Colon (tissue), 2 donors: ENCODE results near the gene TCF12.
"Not testable (repeated sequence)": the region's sequence is repeated elsewhere in the genome, so short reads cannot be mapped to it uniquely, and the experiment has no call there.

ENCODE experiments used
- FAIRE-seq: peaks from 2 replicates; lab custom pipeline; 2012; peaks lifted over from hg19 to GRCh38; lab: Jason Lieb, UNC
- donor health status: control.
- donor health status: control.

Gene TCF12

DNA sequence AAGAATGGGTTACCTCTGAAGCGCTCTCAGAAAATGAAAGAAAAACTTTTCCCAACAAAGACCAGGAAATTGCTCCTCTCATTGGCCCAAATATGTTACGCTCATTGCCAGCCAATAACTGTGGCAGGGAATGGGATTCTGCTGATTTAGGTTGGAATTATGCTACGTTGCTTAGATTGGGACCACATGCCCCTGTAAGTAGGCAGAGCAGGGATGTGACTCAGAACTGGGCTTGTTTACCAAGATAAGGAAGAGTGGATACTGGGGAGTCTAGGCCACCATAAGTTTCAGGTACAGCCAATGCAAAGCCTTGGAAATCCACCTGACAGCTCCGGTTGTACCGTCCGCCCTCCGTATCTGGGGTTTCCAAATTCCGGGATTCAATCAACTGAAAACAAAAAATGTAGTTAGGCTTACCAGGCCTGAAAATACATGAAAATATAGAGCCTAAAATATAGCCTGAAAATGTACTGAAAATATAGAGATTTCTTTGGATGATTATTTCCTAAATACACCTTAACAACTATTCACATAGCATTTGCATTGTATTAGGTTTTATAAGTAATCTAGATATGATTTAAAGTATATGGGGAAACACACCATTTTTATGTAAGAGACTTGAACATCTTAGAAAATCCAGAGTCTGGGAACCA is 1.5 kb upstream of the TCF12 start:
- no peak for FAIRE-seq

DNA sequence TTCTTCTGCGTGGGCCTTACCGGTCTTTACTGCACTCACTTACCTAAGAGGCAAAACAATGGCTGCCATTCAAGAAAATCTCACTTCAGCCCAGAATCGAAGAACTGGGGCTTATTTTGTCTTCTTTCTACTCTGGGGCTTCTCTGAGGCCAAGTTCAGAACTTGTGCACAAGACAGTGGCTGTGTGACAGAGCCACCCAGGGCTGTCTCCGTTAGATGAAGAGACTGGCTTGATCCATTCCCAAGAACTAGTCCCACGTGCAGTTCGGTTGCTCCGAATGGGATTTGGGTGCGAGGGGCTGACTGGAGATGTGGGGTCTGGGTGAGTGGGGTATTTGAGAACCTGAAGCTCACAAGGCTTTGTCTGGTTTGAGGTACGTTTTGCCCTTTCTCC is 795 bp upstream of the TCF12 start:
- no peak for FAIRE-seq

DNA sequence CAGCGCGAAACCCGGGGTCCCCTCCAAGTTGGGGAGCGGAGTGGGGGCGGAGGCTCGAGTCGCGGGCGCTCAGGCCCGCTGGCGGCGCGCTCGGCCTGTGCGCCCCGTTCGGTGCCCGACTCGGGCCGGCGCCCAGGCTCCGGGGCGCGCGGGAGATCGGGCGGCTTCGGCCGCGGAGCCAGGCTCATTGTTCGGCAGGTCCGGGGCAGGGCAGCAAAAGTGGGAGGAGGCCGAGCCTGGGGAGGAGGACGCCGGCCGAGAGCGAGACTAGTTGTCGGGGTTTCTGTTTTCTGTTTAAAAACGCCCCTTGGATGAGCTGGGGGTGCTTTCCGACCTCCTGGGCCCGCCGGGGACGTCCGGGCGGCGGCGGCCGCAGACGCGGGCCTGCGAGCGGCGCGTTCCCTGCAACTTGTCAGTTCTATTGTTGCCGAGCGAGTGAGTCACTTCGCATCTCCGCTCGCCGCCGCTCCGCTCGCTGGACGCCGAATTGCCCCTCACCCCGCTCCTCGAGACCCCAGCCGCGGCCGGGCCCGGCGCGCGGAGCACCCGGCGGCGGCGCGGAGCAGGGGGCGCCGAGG is 676 bp downstream of the TCF12 start:
- FAIRE-seq = no peak

DNA sequence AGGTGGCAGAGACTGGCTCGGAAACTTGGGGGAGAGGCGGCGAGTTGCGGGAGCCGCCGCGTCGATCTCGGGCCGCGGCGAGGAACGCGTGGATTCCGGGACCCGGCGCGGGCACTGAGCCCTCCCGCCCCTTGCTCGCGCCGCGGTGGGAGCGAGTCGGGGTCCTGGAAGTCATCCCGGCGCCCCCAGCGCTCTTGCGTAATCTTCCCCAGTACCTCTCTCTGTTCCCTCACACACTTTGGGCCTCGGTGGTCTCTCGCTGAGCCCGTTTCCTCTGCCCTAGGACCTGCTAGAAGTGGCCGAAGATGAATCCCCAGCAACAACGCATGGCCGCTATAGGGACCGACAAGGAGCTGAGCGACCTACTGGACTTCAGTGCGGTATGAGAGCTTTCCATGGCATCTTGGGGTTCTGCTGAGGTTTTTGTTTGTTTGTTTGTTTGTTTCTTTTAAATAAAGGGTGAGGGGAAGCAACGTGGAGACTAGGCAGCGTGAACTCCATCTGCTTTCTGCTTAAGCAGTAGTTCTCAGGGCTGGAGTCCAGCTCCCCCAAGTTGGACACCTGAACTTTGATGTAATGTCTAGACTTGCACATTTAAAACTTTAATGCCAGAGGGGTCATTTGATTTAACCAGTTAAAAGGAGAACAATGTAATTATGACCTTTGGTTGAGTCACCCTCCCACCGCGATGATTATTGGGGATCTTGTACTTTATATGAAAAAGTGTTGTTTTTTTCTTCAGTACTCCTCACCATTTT is 1.3 kb downstream of the TCF12 start:
- FAIRE-seq = no peak

DNA sequence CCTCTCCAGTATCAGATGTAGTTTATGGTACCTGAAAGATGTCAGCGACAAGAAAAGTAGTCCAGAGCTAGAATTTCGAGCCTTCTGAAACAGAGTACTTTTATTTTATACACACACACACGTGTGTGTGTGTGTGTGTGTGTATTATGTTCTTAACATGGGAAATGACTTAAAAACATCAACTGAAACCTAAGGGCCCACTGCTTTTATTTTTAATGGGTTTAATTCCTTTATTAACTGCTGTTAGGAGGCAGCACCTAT is 1.9 kb downstream of the TCF12 start:
- no peak for FAIRE-seq

DNA sequence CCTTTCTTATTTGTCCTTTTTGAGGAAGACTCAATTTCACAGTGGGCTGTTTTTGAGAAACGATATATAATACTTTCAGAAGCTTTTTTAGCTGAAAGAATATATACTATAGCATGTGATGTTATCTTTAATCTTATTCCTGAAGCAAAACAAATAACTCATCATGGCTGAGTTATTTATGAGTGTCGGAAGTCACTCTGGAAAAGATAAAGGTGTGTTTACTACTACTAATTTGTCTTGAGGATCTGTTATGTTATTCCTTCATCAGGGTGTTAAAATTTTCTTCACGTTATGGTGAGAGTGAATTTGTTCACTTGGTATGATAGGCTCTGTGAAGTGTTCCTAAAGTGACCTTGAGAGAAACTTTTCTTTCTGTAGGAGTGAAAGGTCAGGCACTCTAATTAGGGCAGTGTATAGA is 4.7 kb downstream of the TCF12 start:
- FAIRE-seq = no peak

DNA sequence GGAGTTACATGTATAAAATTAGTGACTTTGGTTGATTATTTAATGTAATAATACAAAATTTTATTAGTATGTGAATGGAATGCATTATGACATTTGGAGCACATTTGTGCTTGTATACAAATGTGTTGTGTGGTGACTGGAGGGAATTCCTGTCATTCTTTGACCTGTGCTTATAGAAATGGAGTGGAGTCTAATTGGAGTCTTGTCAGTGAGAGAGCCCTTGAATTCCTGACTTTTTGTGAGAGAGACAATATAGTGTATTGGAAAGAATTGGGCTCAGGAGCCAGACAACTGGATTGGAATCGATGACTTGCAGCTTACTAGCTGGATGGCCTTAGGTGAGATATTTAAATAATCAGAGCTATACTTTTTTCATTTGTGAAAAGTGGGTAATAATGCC is 9.4 kb downstream of the TCF12 start:
- FAIRE-seq = no peak

DNA sequence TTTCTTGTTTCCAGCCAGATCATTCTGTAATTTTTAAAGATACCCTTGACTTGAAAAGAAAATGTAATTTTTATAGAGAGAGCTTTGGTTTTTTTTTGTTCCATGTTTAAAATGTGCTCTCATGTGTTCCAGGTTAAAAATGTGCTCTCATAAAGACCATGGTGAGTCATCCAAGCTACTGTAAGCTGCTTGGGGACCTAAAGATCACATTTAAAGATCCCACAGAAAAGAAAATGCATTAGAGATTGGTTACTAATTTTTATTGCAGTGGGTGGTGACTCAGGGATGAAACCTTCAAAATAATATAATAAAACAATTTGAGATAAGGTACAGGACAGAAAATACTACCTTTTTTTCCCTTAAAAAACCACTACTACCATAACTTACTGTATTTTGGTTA is 11.0 kb downstream of the TCF12 start:
- no peak for FAIRE-seq

DNA sequence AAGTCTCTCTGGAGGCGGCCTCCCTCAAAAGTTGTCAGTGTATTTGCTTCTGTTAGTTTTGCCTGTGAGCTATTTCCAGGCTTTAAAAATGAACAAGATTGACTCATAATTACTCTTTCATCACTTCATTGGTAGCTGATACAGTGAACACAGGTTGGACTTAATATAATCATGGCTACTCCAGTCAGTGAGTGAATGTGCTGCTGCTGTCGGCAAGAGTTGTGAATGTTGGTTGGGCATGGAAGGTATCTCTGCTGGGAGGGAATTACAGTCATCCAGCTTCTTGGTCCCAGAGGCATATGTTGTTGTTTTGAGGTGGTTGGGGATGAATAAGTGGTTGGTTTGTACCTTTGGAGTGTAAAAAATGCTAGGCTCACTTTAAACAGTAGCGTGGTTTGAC is 11.5 kb downstream of the TCF12 start:
- FAIRE-seq = no peak

DNA sequence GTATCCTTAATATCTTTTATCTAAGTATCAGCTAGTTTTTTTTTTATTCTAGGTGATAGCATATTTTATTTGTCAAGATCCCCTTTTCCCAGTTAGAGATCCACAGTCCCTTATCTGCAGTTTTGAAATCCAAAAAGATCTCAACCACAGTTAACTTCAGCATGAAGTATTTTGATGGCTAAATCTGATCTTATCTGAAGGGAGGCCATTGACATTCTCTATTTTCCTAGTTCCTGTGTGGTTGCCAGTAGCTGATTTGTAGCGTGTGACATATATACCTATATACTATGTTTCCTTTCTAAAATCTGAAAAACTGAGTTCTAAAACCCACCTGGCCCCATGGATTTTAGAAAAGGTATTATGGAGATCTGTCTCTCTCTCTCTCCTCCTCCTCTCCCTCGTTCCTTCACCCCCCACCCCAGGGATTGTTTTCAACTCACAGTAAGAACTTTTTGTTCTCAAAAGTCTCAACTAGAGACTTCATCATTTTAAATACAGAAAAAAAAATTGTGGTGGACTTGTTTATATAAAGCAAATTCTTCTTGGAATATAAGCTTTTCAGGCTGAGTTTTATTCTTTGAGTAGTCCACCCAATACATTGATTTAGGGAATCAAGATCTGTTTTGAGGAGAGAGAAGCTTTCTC is 12.3 kb downstream of the TCF12 start:
- no peak for FAIRE-seq

DNA sequence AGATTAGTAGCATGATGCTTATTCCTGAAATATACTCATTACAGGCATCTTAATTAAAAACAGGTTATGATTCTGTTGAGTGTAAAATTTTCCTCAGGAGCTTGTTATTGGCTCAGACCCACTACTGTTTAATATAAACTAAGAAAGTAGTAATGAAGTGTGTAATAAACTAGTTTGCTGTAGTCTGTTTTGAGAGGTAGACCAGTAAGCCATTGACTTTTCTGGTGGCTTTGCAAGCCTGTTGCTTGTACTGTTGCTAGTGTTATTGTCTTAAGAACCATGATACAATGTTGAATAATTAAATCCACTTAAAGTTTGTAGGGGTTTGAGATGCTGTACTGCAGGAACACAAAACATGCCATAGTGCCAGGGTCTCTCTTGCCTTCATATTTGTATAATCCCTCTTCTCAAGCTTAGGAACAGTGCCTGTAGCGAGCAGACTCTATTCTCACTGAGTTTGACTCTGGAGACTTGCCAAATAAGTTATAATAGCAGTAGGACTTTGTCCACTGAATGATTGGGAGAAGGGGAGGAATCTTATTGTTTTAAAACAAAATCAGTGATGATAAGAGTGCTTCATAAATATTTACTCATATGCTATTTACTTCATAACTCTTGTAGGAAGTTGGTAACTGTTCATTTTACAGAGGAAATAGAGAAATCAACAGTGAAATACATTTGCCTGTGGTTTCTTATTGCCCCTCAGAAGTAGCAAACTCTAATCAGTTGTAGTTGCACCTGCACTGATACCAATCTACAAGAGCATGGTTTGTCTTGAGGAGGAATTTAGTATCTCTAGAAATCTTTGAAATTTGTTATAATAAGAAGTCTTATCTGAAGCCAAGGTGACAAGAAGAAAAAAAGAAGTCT is 13.4 kb downstream of the TCF12 start:
- FAIRE-seq = no peak

DNA sequence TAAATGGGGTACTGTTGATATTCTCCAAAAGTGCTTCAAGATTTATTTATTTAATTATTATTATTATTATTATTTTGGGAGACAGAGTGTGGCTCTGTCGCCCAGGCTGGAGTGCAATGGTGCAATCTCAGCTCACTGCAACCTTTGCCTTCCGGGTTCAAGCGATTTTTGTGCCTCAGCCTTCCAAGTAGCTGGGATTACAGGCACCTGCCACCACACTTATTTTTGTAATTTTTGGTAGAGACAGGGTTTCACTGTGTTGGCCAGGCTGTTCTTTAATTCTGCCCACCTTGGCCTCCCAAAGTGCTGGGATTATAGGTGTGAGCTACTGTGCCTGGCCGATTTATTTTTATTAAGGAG is 14.0 kb downstream of the TCF12 start:
- not testable (repeated sequence) for FAIRE-seq

DNA sequence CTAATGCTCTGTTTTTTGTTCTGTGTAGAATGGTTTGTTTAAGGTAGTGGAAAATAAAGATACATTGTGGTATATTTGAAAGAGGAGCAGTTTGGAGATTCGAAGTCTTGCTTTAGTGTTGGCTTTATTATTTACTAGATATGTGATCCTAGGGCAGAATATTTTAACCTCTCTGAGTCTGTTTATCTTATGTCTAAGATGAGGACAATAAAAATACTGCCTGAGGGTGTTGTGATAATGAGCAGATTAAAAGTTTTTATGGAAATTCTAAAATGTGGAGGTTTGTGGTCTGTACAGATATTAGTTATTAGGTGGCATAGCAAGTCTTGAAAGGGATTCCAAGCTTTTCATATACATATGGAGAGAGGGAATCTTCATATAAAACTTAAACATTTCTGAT is 15.0 kb downstream of the TCF12 start:
- FAIRE-seq = no peak

DNA sequence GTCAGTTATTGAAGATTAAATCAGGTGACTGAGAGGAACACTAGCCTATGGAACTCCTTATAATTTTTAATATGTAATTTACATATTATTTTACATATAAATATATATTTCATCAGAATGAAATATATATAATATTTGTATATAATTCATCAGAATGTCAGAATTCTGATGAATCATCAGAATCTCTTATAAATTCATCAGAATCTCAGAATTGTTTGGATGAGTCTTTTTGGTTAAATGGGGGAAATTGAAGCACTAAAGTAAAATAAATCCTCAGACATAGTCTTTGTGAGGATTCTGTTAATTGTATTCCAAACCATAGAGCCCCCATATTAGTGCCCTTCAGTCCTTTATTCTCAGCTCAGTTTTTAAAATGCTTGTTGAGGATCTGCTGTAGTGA is 15.4 kb downstream of the TCF12 start:
- FAIRE-seq = no peak

DNA sequence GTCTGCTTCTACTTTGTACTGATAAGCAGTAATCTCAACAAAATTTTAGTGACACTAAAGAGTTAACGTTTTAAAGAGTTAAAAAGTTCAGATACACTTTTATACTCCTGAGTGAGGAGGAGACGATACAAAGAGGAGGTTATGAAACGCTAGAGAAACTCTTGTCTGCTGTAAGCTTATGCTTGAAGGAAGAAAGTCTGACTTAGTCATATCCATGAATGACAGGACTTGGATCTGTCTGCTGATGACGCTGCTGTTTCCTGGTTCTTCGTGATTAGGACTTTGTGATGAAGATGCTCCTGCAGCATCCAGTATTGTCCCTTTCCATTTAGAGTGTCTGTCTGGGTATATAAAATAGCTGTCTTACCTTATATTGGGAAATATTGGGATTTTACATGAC is 15.8 kb downstream of the TCF12 start:
- FAIRE-seq = no peak

DNA sequence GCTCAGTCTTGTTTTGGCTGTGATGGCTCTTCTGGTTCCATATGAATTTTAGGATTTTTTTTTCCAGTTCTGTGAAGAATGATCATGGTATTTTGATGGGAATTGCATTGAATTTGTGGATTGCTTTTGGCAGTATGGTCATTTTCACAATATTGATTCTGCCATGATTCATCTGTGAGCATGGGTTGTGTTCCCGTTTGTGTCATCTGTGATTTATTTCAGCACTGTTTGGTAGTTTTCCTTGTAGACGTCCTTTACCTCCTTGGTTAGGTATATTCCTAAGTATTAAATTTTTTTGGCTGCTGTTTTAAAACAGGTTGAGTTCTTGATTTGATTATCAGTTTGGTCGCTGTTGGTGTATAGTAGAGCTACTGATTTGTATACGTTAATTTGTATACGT is 18.5 kb downstream of the TCF12 start:
- no peak for FAIRE-seq

DNA sequence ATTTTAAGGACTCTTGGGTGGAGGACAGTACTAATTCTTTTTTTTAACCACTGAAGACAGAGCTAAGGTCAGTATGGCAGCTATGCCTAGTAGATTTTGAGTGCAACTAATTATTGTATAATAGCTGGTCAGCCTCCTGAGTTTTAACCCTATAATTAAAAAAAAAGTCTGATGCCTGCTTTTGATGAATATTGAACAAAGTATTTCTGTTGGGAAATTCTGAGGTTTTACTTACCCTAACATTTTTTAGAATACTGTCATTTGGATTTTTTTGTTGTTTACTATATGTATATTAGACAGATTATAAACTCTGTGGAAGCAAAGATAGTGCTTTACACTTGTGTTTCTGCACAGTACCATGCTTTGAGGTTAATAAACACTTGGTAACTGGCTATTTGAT is 20.8 kb downstream of the TCF12 start:
- FAIRE-seq = no peak

DNA sequence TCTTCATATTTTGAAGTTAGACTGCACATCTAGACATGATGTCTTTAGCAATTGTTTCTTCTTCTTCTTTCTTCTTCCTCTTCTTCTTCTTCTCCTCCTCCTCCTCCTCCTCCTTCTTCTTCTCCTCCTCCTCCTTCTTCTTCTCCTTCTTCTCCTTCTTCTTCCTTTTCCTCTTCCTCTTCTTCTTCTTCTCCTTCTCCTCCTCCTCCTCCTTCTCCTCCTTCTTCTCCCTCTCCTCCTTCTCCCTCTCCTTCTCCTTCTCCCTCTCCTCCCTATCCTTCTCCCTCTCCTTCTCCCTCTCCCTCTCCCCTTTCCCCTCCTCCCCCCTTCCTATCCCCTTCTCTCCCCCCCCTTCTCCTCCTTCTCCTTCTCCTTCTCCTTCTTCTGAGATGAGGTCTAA is 21.9 kb downstream of the TCF12 start:
- no peak for FAIRE-seq

DNA sequence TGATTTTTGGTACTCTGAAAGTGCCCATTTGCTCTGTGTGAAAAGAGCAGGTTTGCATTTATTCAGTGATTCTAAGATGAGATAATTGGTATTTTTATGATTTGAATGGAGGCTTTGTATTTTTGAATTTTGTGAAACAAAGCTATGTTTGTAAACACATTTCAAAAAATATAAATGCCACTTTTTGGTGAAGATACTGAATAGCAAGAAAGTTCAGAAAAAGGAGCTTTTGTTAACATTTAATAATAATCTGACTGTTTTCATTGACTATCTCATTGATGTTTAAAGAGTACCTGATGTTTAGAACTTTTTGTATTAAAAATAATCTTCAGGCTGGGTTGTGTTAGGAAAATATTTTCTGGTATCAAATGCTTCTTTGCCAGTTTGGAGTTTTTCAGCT is 23.7 kb downstream of the TCF12 start:
- FAIRE-seq = no peak

DNA sequence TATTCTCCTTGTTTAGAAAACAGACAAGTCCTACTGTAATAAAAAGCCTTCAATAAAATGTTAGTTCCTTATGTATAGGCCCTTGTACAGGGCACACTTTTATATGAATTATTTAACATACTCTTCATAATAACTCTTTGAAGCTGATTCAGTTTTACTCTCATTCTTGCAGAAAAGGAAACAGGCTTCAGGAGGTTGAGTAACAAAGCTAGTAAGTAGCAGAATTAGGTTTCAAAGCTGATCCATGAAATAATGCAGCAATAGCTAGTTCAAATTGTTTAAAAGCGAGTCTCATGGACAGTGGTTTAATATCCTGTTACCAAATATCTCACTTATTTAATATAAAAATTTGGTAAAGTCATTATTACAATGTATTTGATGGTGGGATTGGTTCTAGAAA is 25.0 kb downstream of the TCF12 start:
- no peak for FAIRE-seq

DNA sequence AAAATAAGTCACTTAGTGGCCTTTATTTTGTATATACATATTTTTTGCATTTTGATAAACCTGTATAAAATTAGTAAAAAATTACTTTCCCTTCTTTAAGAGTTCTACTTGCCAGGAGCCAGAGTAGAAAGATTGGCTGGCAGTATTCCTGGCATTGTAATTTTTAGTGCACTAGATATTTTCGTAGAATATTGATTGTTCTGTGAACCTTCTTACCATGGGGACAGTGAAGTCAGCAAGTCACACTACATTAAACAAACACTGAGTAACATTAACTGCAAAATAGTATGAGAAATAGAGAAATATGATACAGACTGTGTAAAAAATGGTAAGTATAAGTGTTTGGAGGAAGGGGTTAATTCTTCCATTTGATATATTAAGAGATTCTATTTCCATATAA is 26.0 kb downstream of the TCF12 start:
- no peak for FAIRE-seq

DNA sequence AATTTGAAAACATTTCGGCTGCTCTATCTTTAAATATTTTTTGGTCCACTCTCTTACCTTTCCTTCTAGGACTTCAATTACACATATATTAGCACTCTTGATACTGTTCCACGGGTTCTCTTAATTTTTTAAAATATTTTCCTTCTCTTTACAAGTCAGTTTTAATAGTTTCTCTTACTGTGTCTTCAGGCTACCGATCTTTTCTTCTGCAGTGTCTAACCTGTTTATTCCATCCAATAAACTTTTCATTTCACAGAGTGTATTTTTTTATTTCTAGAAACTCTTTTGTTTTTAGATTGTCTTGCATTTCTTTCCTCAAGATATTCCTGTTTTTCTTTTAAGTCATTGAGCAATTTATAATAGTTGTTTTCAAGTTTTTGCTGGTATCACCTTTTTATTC is 27.7 kb downstream of the TCF12 start:
- no peak for FAIRE-seq
